Neural progenitor cell (in vitro differentiated cells): ENCODE data around the gene UBTD1. TPM values are rescaled to one million over a fixed set of nuclear protein-coding genes. Genes with fewer than 3 reads are reported as not detected.
A peak's percentile ranks its signal among the peaks of the same experiment; 100 is the strongest.

Experiments used
- DNase-seq: peaks from one replicate; pipeline ENCODE4 v3.0.0-alpha.2; 2016; ENCODE audit warnings: low spot score
- H2AFZ ChIP-seq: fragments of 200-600 bp; sonication (generic); replicated peaks from 2 replicates; pipeline ENCODE4 v1.6.1; 2016; ENCODE audit warnings: antibody characterized with exemption
- H3F3A ChIP-seq: fragments of 200-600 bp; sonication (generic); 2 replicates; pipeline ENCODE4 v1.6.1; 2016; ENCODE audit warnings: antibody characterized with exemption, low read depth
- H3K27ac ChIP-seq: fragments of 200-600 bp; sonication (generic); 2 replicates; pipeline ENCODE4 v1.5.1; 2016; ENCODE audit warnings: mild to moderate bottlenecking
- H3K27me3 ChIP-seq: fragments of 200-600 bp; sonication (generic); 2 replicates; pipeline ENCODE4 v1.6.1; 2016; ENCODE audit warnings: mild to moderate bottlenecking, moderate library complexity
- H3K36me3 ChIP-seq: fragments of 200-600 bp; sonication (generic); 2 replicates; pipeline ENCODE4 v1.5.1; 2016
- H3K4me1 ChIP-seq: fragments of 200-600 bp; sonication (generic); 2 replicates; pipeline ENCODE4 v1.6.1; 2016; ENCODE audit warnings: mixed run types
- H3K4me2 ChIP-seq: fragments of 200-600 bp; sonication (generic); 2 replicates; pipeline ENCODE4 v1.6.1; 2016
- H3K4me3 ChIP-seq: fragments of 200-600 bp; sonication (generic); 2 replicates; pipeline ENCODE4 v1.5.1; 2016
- H3K79me2 ChIP-seq: fragments of 200-600 bp; sonication (generic); 2 replicates; pipeline ENCODE4 v1.6.1; 2016; ENCODE audit warnings: low read depth
- H3K9ac ChIP-seq: fragments of 200-600 bp; sonication (generic); 2 replicates; pipeline ENCODE4 v1.6.1; 2016
- H3K9me3 ChIP-seq: fragments of 200-600 bp; sonication (generic); 2 replicates; pipeline ENCODE4 v1.5.1; 2016; ENCODE audit warnings: low read depth
- H4K20me1 ChIP-seq: fragments of 200-600 bp; sonication (generic); 2 replicates; pipeline ENCODE4 v1.6.1; 2016; ENCODE audit warnings: low read depth
- H3K27ac Mint-ChIP-seq: 3 replicates; pipeline ENCODE4 v1.8.0; 2021; ENCODE audit warnings: mixed read lengths
- H3K27me3 Mint-ChIP-seq: 2 replicates; pipeline ENCODE4 v1.8.0; 2022; ENCODE audit warnings: low read depth, mild to moderate bottlenecking, inconsistent platforms, moderate library complexity, mixed read lengths; ENCODE audit not compliant: insufficient read depth
- H3K36me3 Mint-ChIP-seq: 3 replicates; pipeline ENCODE4 v1.8.0; 2021; ENCODE audit warnings: mixed read lengths
- H3K4me1 Mint-ChIP-seq: 3 replicates; pipeline ENCODE4 v1.8.0; 2021; ENCODE audit warnings: mixed read lengths
- H3K4me3 Mint-ChIP-seq: 3 replicates; pipeline ENCODE4 v1.8.0; 2021; ENCODE audit warnings: mild to moderate bottlenecking, moderate library complexity, mixed read lengths
- H3K9me3 Mint-ChIP-seq: 3 replicates; pipeline ENCODE4 v1.8.0; 2020; ENCODE audit warnings: mixed read lengths
- CTCF ChIP-seq: fragments of 200-600 bp; sonication (generic); IDR thresholded peaks from 2 replicates; pipeline ENCODE4 v1.5.1; 2017; ENCODE audit warnings: antibody characterized with exemption, mild to moderate bottlenecking
- EZH2 ChIP-seq: fragments of 200-600 bp; sonication (generic); IDR thresholded peaks from 2 replicates; pipeline ENCODE4 v1.6.1; 2017; ENCODE audit warnings: antibody characterized with exemption, mild to moderate bottlenecking, moderate library complexity
- EZH2phosphoT487 ChIP-seq: fragments of 200-600 bp; sonication (generic); IDR thresholded peaks from 2 replicates; pipeline ENCODE4 v1.6.1; 2017; ENCODE audit warnings: antibody characterized with exemption
- total RNA-seq: library from RNA; depleted of rRNA; stranded (reverse); fragments of >200 nt; gene quantifications from 2 replicates; pipeline ENCODE4 v1.2.3, GENCODE V29; 2015; ENCODE audit warnings: low replicate concordance

UBTD1 gene
- total RNA-seq, 1 donor from 2014 or later, result 4.7 TPM

- no peak overlapping the region for H3K4me2 ChIP-seq
- no peak overlapping the region for H3K27ac ChIP-seq
- no peak overlapping the region for H3K27ac Mint-ChIP-seq
These were observed 42.0 kb upstream of the UBTD1 start for GRCh38 chr10:97456686-97457065.

GRCh38 chr10:97459111-97459510 is 39.6 kb upstream of the UBTD1 start:
- TF ChIP-seq EZH2phosphoT487, result no peak
- TF ChIP-seq CTCF, result no peak
- TF ChIP-seq EZH2, result no peak
- Histone ChIP-seq H3K4me1 (no peaks in the 10 kb centered on the region), H3F3A (peaks cover 26% of the 10 kb centered on the region), H3K79me2 (no peaks in the 10 kb centered on the region), H3K9ac (no peak overlapping the region), H3K27ac (no peak overlapping the region), H3K4me3 (no peak overlapping the region), H3K36me3 (peaks cover 7% of the 10 kb centered on the region), H3K4me2 (no peak overlapping the region), H4K20me1 (peaks cover 11% of the 10 kb centered on the region), H2AFZ (no peak overlapping the region), H3K9me3 (no peaks in the 10 kb centered on the region), H3K27me3 (no peaks in the 10 kb centered on the region)
- Mint-ChIP-seq H3K4me1 (no peaks in the 10 kb centered on the region), H3K27me3 (peaks cover 5% of the 10 kb centered on the region), H3K9me3 (no peaks in the 10 kb centered on the region), H3K36me3 (peaks cover 37% of the 10 kb centered on the region), H3K4me3 (no peak overlapping the region), H3K27ac (peak overlapping the region; percentile 40)
- no peak for DNase-seq

More at GRCh38 chr10:97456686-97457065, 42.0 kb upstream of the UBTD1 start:
- H4K20me1 ChIP-seq, result peaks cover 17% of the 10 kb centered on the region
- H3K9me3 Mint-ChIP-seq, result no peaks in the 10 kb centered on the region
- H3K9me3 ChIP-seq, result no peaks in the 10 kb centered on the region
- H2AFZ ChIP-seq, result no peak overlapping the region
- no peak overlapping the region for H3K4me3 ChIP-seq
- H3K9ac ChIP-seq, result no peak overlapping the region
- H3K27me3 Mint-ChIP-seq, result peaks cover 5% of the 10 kb centered on the region
- H3K4me1 ChIP-seq, result no peaks in the 10 kb centered on the region
- H3K36me3 ChIP-seq, result no peaks in the 10 kb centered on the region
- no peak for DNase-seq
- H3K4me3 Mint-ChIP-seq, result no peak overlapping the region
- H3F3A ChIP-seq, result peaks cover 9% of the 10 kb centered on the region
- no peak for TF ChIP-seq CTCF
- no peak for TF ChIP-seq EZH2
- no peak for TF ChIP-seq EZH2phosphoT487
- no peaks in the 10 kb centered on the region for H3K4me1 Mint-ChIP-seq
- no peaks in the 10 kb centered on the region for H3K79me2 ChIP-seq
- no peaks in the 10 kb centered on the region for H3K27me3 ChIP-seq
- peaks cover 45% of the 10 kb centered on the region for H3K36me3 Mint-ChIP-seq

DNA sequence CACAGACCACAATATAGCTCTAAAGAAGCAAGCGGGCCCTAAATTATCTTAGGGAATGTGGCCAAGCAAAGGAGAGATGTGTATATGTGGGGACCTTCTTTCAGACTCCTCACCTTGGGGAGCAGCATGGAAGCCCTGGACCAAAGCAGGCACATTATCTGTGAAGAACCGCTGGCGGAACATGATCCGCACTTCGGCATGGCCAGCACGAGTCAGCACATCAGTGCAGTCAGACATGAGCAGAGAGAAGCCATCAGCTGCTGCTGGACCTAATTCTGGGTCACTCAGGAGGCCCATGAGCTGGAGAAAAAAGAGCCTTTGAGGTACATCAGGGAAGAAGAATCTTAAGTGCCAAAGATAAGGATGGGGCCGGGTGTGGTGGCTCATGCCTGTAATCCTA is 38.8 kb upstream of the UBTD1 start:
- Mint-ChIP-seq H3K4me3 (peak overlapping the region; percentile 5), H3K4me1 (no peaks in the 10 kb centered on the region), H3K27ac (peak overlapping the region; percentile 40), H3K27me3 (peaks cover 5% of the 10 kb centered on the region), H3K9me3 (no peaks in the 10 kb centered on the region), H3K36me3 (peaks cover 33% of the 10 kb centered on the region)
- Histone ChIP-seq H3K9ac (no peak overlapping the region), H3K79me2 (no peaks in the 10 kb centered on the region), H3F3A (peaks cover 30% of the 10 kb centered on the region), H3K27me3 (no peaks in the 10 kb centered on the region), H3K36me3 (peaks cover 7% of the 10 kb centered on the region), H2AFZ (no peak overlapping the region), H3K4me2 (no peak overlapping the region), H4K20me1 (peaks cover 7% of the 10 kb centered on the region), H3K9me3 (no peaks in the 10 kb centered on the region), H3K4me3 (no peak overlapping the region), H3K27ac (no peak overlapping the region), H3K4me1 (no peaks in the 10 kb centered on the region)
- TF ChIP-seq EZH2phosphoT487, result no peak
- no peak for TF ChIP-seq CTCF
- TF ChIP-seq EZH2, result no peak
- DNase-seq, result no peak
